DND-41 (cell line): ENCODE measurements around the gene NXPH2.

Experiments used
- ATAC-seq: fragments of 200-7000 bp; cut with Tn5 transposase; 3 replicates; pipeline ENCODE4 v1.9.1; 2021; ENCODE audit warnings: low read depth; ENCODE audit not compliant: insufficient read depth
- DNase-seq: peaks from one replicate; pipeline ENCODE4 v3.0.0-alpha.2; 2020
- H2AFZ ChIP-seq: 2 replicates; pipeline ENCODE4 v1.6.0; 2012; ENCODE audit warnings: low read depth, low read length
- H3K27ac ChIP-seq: 2 replicates; pipeline ENCODE4 v1.5.1; 2012; ENCODE audit warnings: low read length, inconsistent platforms
- H3K27me3 ChIP-seq: fragments of 200-600 bp; sonication (generic); 2 replicates; pipeline ENCODE4 v1.6.0; 2012; ENCODE audit warnings: low read length, mild to moderate bottlenecking, inconsistent platforms; ENCODE audit not compliant: insufficient read depth, poor library complexity
- H3K36me3 ChIP-seq: 2 replicates; pipeline ENCODE4 v1.5.1; 2012; ENCODE audit warnings: low read length, inconsistent platforms; ENCODE audit not compliant: insufficient read depth
- H3K4me1 ChIP-seq: 2 replicates; pipeline ENCODE4 v1.5.1; 2012; ENCODE audit warnings: mild to moderate bottlenecking, low read length; ENCODE audit not compliant: insufficient read depth
- H3K4me2 ChIP-seq: 2 replicates; pipeline ENCODE4 v1.6.0; 2012; ENCODE audit warnings: mild to moderate bottlenecking, moderate library complexity, low read length, inconsistent platforms; ENCODE audit not compliant: insufficient read depth
- H3K4me3 ChIP-seq, 2 experiments: fragments of 200-600 bp in 1 of 2; shearing (Covaris generic) in 1 of 2; 2 replicates each; pipeline ENCODE4 v1.5.1; 2012 to 2016; ENCODE audit warnings: inconsistent platforms in 2 of 2, low read length in 2 of 2, mild to moderate bottlenecking in 2 of 2, low read depth in 1 of 2, moderate library complexity in 1 of 2
- H3K79me2 ChIP-seq: 2 replicates; pipeline ENCODE4 v1.6.0; 2012; ENCODE audit warnings: low read length, inconsistent platforms; ENCODE audit not compliant: insufficient read depth
- H3K9ac ChIP-seq: 2 replicates; pipeline ENCODE4 v1.6.0; 2012; ENCODE audit warnings: low read depth, mild to moderate bottlenecking, inconsistent platforms, low read length, moderate library complexity
- H3K9me3 ChIP-seq: 2 replicates; pipeline ENCODE4 v1.5.1; 2012; ENCODE audit warnings: low read length, moderate library complexity, mild to moderate bottlenecking, inconsistent platforms; ENCODE audit not compliant: insufficient read depth, severe bottlenecking
- H4K20me1 ChIP-seq: 2 replicates; pipeline ENCODE4 v1.6.0; 2012; ENCODE audit warnings: low read length; ENCODE audit not compliant: insufficient read depth
- CTCF ChIP-seq: IDR thresholded peaks from 2 replicates; pipeline ENCODE4 v1.5.1; 2012; ENCODE audit warnings: borderline replicate concordance, low read length, moderate library complexity, mild to moderate bottlenecking; ENCODE audit not compliant: poor library complexity, severe bottlenecking; ENCODE audit errors: extremely low read depth
- EZH2 ChIP-seq: IDR thresholded peaks from 3 replicates; pipeline ENCODE4 v1.6.1; 2012; ENCODE audit warnings: borderline replicate concordance, low read depth, mild to moderate bottlenecking, moderate library complexity, low read length, inconsistent platforms; ENCODE audit not compliant: severe bottlenecking

Gene NXPH2

GRCh38 chr2:138632066-138632620 lies 148.0 kb downstream of the NXPH2 start:
- Histone ChIP-seq H3K4me1 (no peaks in the 10 kb centered on the region), H3K27ac (no peak overlapping the region), H3K4me2 (no peak overlapping the region), H4K20me1 (no peaks in the 10 kb centered on the region), H2AFZ (no peak overlapping the region), H3K27me3 (no peaks in the 10 kb centered on the region), H3K36me3 (no peaks in the 10 kb centered on the region), H3K79me2 (no peaks in the 10 kb centered on the region), H3K4me3 (no peak overlapping the region), H3K9me3 (no peaks in the 10 kb centered on the region), H3K9ac (no peak overlapping the region)
- no peak for TF ChIP-seq EZH2
- TF ChIP-seq CTCF = no peak
- DNase-seq (no peak), ATAC-seq (no peak)

DNA sequence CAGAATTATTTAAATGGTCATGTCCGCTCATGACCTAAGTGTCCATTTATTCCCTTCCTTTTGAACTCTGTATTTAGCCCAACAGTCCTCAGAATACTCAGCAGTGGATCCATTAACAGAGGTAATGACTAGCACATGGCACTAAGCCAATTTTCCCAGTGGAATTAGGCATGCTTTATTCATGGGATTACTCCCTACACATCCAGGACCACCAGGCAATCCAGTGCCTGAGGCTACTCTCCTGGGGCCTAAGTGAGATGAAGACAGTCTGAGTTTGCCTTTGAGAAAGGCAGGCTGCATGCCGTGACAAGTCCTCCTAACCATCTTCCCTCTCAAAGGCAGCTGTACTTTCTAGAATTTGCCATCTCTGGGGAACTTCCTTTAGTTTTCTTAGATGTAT lies 150.0 kb downstream of the NXPH2 start:
- Histone ChIP-seq H3K79me2 (no peaks in the 10 kb centered on the region), H2AFZ (no peak overlapping the region), H4K20me1 (no peaks in the 10 kb centered on the region), H3K27me3 (no peaks in the 10 kb centered on the region), H3K27ac (no peak overlapping the region), H3K9ac (no peak overlapping the region), H3K4me1 (no peaks in the 10 kb centered on the region), H3K4me2 (no peak overlapping the region), H3K9me3 (no peaks in the 10 kb centered on the region), H3K4me3 (no peak overlapping the region), H3K36me3 (no peaks in the 10 kb centered on the region)
- ATAC-seq (no peak), DNase-seq (no peak)
- no peak for TF ChIP-seq CTCF
- no peak for TF ChIP-seq EZH2

DNA sequence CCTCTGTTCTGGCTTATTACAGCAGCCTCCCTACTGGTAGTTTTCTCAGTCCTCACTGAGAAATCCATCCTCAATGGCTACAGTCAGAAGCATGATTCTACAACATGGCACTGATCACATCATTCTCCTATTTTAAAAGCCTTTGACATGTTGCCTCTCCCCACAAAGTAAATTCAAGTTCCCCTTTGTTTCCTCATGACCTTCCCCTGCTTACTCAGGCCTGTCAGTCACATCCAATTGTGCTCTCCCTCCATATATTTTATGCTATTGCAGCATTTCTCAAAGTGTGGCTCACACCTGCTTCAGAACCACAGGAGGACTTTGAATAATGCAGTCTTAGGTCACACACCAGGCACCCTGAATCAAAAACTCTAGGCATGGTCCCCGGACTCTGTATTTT lies 154.0 kb downstream of the NXPH2 start:
- no peaks in the 10 kb centered on the region for H4K20me1 ChIP-seq
- H2AFZ ChIP-seq = no peak overlapping the region
- no peaks in the 10 kb centered on the region for H3K36me3 ChIP-seq
- H3K4me3 ChIP-seq = no peak overlapping the region
- no peaks in the 10 kb centered on the region for H3K27me3 ChIP-seq
- H3K9ac ChIP-seq = no peak overlapping the region
- TF ChIP-seq CTCF = no peak
- TF ChIP-seq EZH2 = no peak
- no peaks in the 10 kb centered on the region for H3K4me1 ChIP-seq
- no peaks in the 10 kb centered on the region for H3K9me3 ChIP-seq
- no peaks in the 10 kb centered on the region for H3K79me2 ChIP-seq
- ATAC-seq (no peak), DNase-seq (no peak)
- H3K4me2 ChIP-seq = no peak overlapping the region
- no peak overlapping the region for H3K27ac ChIP-seq

- Histone ChIP-seq H4K20me1 (no peaks in the 10 kb centered on the region), H3K4me3 (no peak overlapping the region), H3K27me3 (no peaks in the 10 kb centered on the region), H2AFZ (no peak overlapping the region), H3K9ac (no peak overlapping the region), H3K79me2 (no peaks in the 10 kb centered on the region), H3K4me1 (no peaks in the 10 kb centered on the region), H3K36me3 (no peaks in the 10 kb centered on the region), H3K9me3 (no peaks in the 10 kb centered on the region), H3K4me2 (no peak overlapping the region), H3K27ac (no peak overlapping the region)
- ATAC-seq (no peak), DNase-seq (no peak)
- no peak for TF ChIP-seq EZH2
- no peak for TF ChIP-seq CTCF
Observed at GRCh38 chr2:138622613-138623012, 157.6 kb downstream of the NXPH2 start.
